PC-3 (cell line): ENCODE results near the gene ETV6. TPM values are rescaled to one million over a fixed set of nuclear protein-coding genes. Genes with fewer than 3 reads are reported as not detected.

Experiments used
- ATAC-seq: fragments of 200-7000 bp; cut with Tn5 transposase; 2 replicates; pipeline ENCODE4 v1.9.1; 2020; ENCODE audit warnings: mild to moderate bottlenecking, moderate library complexity
- Bru-seq: library from RNA; stranded (reverse); fragments of 400-500 nt; gene quantifications from one replicate; lab custom pipeline; 2021; lab: Mats Ljungman, UMichigan
- BruChase-seq, 2 experiments: library from RNA; stranded (reverse); fragments of 400-500 nt; gene quantifications; one replicate each; lab custom pipeline; 2021; lab: Mats Ljungman, UMichigan
- BruUV-seq: library from RNA; stranded (reverse); fragments of 400-500 nt; replicated peaks from 2 replicates; lab custom pipeline; 2021; lab: Mats Ljungman, UMichigan
- CTCF ChIA-PET: fragments of 300-600 bp; sonication (Branson Sonifier 250); formaldehyde crosslinking; loops from one replicate; lab custom pipeline; 2022; ENCODE audit warnings: antibody characterized with exemption; lab: Charles Lee
- POLR2A ChIA-PET: fragments of 300-600 bp; sonication (Branson Sonifier 250); formaldehyde crosslinking; loops from one replicate; lab custom pipeline; 2022; ENCODE audit warnings: antibody characterized with exemption; ENCODE audit not compliant: unreplicated experiment; lab: Charles Lee
- DNase-seq: peaks from one replicate; pipeline ENCODE4 v3.0.0-alpha.2; 2015
- H2AFZ ChIP-seq: fragments of 300-600 bp; sonication (generic); 2 replicates; pipeline ENCODE4 v1.6.0; 2016; ENCODE audit warnings: antibody characterized with exemption, low read length
- H3F3A ChIP-seq: fragments of 300-600 bp; sonication (generic); one replicate; pipeline ENCODE4 v1.6.0; 2017; ENCODE audit warnings: antibody characterized with exemption, low read length, control low read depth, mild to moderate bottlenecking; ENCODE audit not compliant: unreplicated experiment
- H3K27ac ChIP-seq: fragments of 300-600 bp; sonication (generic); 2 replicates; pipeline ENCODE4 v1.5.1; 2016; ENCODE audit warnings: mild to moderate bottlenecking, low read length
- H3K27me3 ChIP-seq: fragments of 300-600 bp; sonication (generic); 2 replicates; pipeline ENCODE4 v1.6.1; 2016; ENCODE audit warnings: low read length, mixed read lengths
- H3K36me3 ChIP-seq: fragments of 300-600 bp; sonication (generic); 2 replicates; pipeline ENCODE4 v1.6.1; 2016; ENCODE audit warnings: low read depth, mixed run types, low read length, mixed read lengths
- H3K4me1 ChIP-seq: fragments of 300-600 bp; sonication (generic); 2 replicates; pipeline ENCODE4 v1.5.1; 2016; ENCODE audit warnings: low read length; ENCODE audit not compliant: insufficient read depth
- H3K4me2 ChIP-seq: fragments of 300-600 bp; sonication (generic); 2 replicates; pipeline ENCODE4 v1.6.0; 2016; ENCODE audit warnings: low read length
- H3K4me3 ChIP-seq: fragments of 300-600 bp; sonication (generic); 2 replicates; pipeline ENCODE4 v1.5.1; 2016; ENCODE audit warnings: mild to moderate bottlenecking, low read length, mixed read lengths
- H3K79me2 ChIP-seq: fragments of 300-600 bp; sonication (generic); 2 replicates; pipeline ENCODE4 v1.6.1; 2017; ENCODE audit warnings: low read length, mixed read lengths
- H3K9ac ChIP-seq: fragments of 300-600 bp; sonication (generic); 2 replicates; pipeline ENCODE4 v1.6.0; 2016; ENCODE audit warnings: mild to moderate bottlenecking, low read length
- H3K9me2 ChIP-seq: fragments of 300-600 bp; sonication (generic); replicated peaks from 2 replicates; pipeline ENCODE4 v1.6.1; 2016; ENCODE audit warnings: mixed run types, low read length, mixed read lengths
- H3K9me3 ChIP-seq: fragments of 300-600 bp; sonication (generic); 2 replicates; pipeline ENCODE4 v1.6.1; 2016; ENCODE audit warnings: low read length, mixed read lengths
- H4K20me1 ChIP-seq: fragments of 300-600 bp; sonication (generic); 2 replicates; pipeline ENCODE4 v1.6.1; 2016; ENCODE audit warnings: low read length, mixed read lengths
- CTCF ChIP-seq: fragments of 300-600 bp; sonication (generic); conservative IDR thresholded peaks from 2 replicates; pipeline ENCODE4 v1.5.1; 2017; ENCODE audit warnings: antibody characterized with exemption, low read depth, mild to moderate bottlenecking, low read length
- EZH2 ChIP-seq: fragments of 300-600 bp; sonication (generic); IDR thresholded peaks from one replicate; pipeline ENCODE4 v1.6.1; 2017; ENCODE audit warnings: antibody characterized with exemption, mild to moderate bottlenecking, low read length; ENCODE audit not compliant: unreplicated experiment
- EZH2phosphoT487 ChIP-seq: fragments of 300-600 bp; sonication (generic); IDR thresholded peaks from 2 replicates; pipeline ENCODE4 v1.6.1; 2018; ENCODE audit warnings: mild to moderate bottlenecking, antibody characterized with exemption, low read length, borderline replicate concordance
- intact Hi-C: fragments of 100-400 bp; cut with micrococcal nuclease; formaldehyde crosslinking; loops from 2 replicates; pipeline ENCODE4 v1.9.0; 2023
- long read RNA-seq: library from polyadenylated mRNA; unstranded; transcript quantifications from one replicate; pipeline ENCODE4 v2.0.0, GENCODE V29; 2021; ENCODE audit not compliant: unreplicated experiment
- total RNA-seq: library from RNA; depleted of rRNA; stranded (reverse); fragments of >200 nt; gene quantifications from 2 replicates; pipeline ENCODE4 v1.2.3, GENCODE V29; 2014; rRNA removed

The ETV6 gene
- total RNA-seq (5.0 and 6.6 TPM in 2 replicates), Bru-seq, nascent RNA (percentile 63 among the genes with signal in this experiment), BruChase-seq, experiment 1, labeled RNA remaining after a 6-hour chase (percentile 58 among the genes with signal in this experiment), BruChase-seq, experiment 2, labeled RNA remaining after a 2-hour chase (percentile 62 among the genes with signal in this experiment)
- long read RNA-seq, full-length matches to known transcripts = 15 of 24 reads
- long read RNA-seq, partial matches to known transcripts = 0 of 24 reads
- long read RNA-seq, other reads (novel, unspliced or antisense) = 9 of 24 reads

DNA sequence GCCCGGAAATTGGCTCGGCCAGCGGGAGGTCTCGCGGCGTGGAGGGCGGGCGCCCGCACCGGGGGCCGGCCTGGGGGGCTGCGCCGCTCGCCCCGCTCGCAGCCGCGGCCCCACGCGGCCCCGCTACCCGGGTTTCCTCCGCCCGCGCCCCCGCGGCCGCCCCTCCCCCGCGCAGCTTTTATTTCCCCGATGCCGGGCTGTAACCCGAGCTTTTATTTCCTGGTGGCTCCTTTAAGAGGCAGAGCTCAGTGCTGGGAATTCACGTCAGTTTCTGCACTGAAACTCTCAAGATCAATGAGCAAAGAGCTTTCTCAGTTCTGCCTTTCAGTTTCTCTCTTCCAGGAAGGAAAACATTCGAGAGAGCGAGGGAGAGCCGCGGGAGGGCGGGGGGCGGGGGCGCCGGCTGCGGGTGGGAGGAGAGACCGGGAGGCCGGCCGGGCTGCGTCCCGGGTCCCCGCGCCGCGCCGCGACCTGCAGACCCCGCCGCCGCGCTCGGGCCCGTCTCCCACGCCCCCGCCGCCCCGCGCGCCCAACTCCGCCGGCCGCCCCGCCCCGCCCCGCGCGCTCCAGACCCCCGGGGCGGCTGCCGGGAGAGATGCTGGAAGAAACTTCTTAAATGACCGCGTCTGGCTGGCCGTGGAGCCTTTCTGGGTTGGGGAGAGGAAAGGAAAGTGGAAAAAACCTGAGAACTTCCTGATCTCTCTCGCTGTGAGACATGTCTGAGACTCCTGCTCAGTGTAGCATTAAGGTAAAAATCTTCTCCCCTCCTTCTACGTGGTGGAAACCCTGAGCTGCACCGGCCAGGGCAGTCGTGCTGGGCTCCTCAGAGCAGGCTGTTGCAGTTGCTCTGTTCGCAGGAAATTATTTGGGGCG is at the start of gene ETV6:
ETV6 (plus strand) TSS at position 262 of the 873 bp plus-strand sequence; CDS start at position 716, 454 bp downstream.
- Histone ChIP-seq H2AFZ (peak within 1 kb of the TSS; percentile 77), H3K9me2 (no peaks in the 10 kb centered on the region), H3K9me3 (no peaks in the 10 kb centered on the region), H3K4me3 (peak within 1 kb of the TSS; percentile 95), H3K27me3 (no peaks in the 10 kb centered on the region), H3K36me3 (no peaks in the 10 kb centered on the region), H4K20me1 (peaks cover 10% of the 10 kb centered on the region; the same call in 1 of the 2 replicates), H3K27ac (peak within 1 kb of the TSS; percentile 88), H3K4me2 (peak within 1 kb of the TSS; percentile 97), H3K9ac (peak within 1 kb of the TSS; percentile 84), H3K4me1 (peaks cover 14% of the 10 kb centered on the region), H3K79me2 (peaks cover 45% of the 10 kb centered on the region), H3F3A (no peaks in the 10 kb centered on the region)
- CTCF ChIA-PET = interaction anchor here (0.5 kb wide), 2 partner anchors 243 to 308 kb away, joined by 3 to 9 read pairs; no protein-coding TSS in a partner anchor
- TF ChIP-seq CTCF (no peak), EZH2phosphoT487 (no peak), EZH2 (no peak)
- no TSS peak for BruUV-seq
- intact Hi-C loops = loop anchor here (1.0 to 2.0 kb wide), 3 partner anchors 69 to 384 kb away; no protein-coding TSS in a partner anchor
- DNase-seq (peak; percentile 80), ATAC-seq (peak; percentile 60)
- POLR2A ChIA-PET = interaction anchor here (0.6 to 1.5 kb wide), 5 partner anchors 68 to 1072 kb away, joined by 3 to 4 read pairs (median 4); no protein-coding TSS in a partner anchor

GRCh38 chr12:11600199-11600598 is 49.3 kb upstream of the ETV6 start:
- no peaks in the 10 kb centered on the region for H3F3A ChIP-seq
- H3K9ac ChIP-seq = no peak overlapping the region
- H4K20me1 ChIP-seq = no peaks in the 10 kb centered on the region
- no peaks in the 10 kb centered on the region for H3K9me2 ChIP-seq
- intact Hi-C loops = no loop called here
- ATAC-seq = no peak
- H3K4me2 ChIP-seq = no peak overlapping the region
- H2AFZ ChIP-seq = no peak overlapping the region
- CTCF ChIA-PET = no interaction called here
- H3K4me1 ChIP-seq = no peaks in the 10 kb centered on the region
- H3K4me3 ChIP-seq = no peak overlapping the region
- DNase-seq = no peak
- H3K36me3 ChIP-seq = no peaks in the 10 kb centered on the region
- H3K27ac ChIP-seq = no peak overlapping the region
- TF ChIP-seq EZH2phosphoT487 (no peak), EZH2 (no peak), CTCF (no peak)
- H3K9me3 ChIP-seq = no peaks in the 10 kb centered on the region
- POLR2A ChIA-PET = no interaction called here
- H3K79me2 ChIP-seq = no peaks in the 10 kb centered on the region
- BruUV-seq = no TSS peak
- H3K27me3 ChIP-seq = no peaks in the 10 kb centered on the region
